ENCODE measurements around the gene SCP2D1.
"Not testable (repeated sequence)": the region's sequence is repeated elsewhere in the genome, so short reads cannot be mapped to it uniquely, and the experiment has no call there.

SCP2D1 gene

DNA sequence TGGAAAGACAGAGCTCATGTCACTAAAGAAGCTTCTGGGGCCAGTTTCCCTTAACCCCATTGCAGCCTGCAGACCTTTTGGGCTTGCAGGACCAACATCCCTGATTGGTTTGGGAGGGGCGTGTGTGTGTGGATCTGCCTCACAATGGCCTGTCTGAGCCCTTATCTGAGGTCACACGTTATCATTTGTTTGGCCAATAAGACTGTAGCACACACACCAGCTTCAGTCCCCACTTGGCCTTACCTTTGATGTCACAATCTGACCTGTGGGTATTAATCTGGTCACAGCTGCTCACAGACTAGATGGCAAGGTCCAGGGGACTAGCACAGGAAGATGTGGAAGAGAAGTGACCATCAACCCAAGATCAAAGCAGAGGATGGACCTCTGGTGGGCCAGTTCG, at the start of gene SCP2D1:
Gene SCP2D1 (plus strand): TSS at position 301 of the 400 bp plus-strand sequence. CDS start 33 bp downstream, at position 334.
- DNase-seq, result no peak

GRCh38 chr20:18767676-18768075, 45.9 kb upstream of the SCP2D1 start:
- no peak for DNase-seq

DNA sequence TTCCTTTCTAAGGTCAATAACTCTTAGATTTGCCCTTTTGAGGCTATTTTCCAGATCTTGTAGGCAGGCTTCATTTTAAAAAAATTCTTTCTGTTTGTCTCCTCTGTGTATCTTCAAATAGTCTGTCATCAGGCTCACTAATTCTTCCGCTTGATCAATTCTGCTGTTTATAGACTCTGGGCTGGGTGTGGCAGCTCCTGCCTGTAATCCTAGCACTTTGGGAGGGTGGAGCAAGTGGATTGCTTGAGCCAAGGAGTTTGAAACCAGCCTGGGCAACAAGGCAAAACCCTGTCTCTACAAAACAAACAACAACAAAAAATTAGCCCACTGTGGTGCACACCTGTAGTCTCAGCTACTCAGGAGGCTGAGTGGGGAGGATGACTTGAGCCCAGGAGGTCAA, 40.0 kb upstream of the SCP2D1 start:
- DNase-seq, result no peak

GRCh38 chr20:18774207-18774606, 39.4 kb upstream of the SCP2D1 start:
- no peak for DNase-seq

GRCh38 chr20:18775633-18776032, 38.0 kb upstream of the SCP2D1 start:
- DNase-seq, result no peak

- DNase-seq, result no peak
These were observed 34.7 kb upstream of the SCP2D1 start for GRCh38 chr20:18778690-18779392.

DNA sequence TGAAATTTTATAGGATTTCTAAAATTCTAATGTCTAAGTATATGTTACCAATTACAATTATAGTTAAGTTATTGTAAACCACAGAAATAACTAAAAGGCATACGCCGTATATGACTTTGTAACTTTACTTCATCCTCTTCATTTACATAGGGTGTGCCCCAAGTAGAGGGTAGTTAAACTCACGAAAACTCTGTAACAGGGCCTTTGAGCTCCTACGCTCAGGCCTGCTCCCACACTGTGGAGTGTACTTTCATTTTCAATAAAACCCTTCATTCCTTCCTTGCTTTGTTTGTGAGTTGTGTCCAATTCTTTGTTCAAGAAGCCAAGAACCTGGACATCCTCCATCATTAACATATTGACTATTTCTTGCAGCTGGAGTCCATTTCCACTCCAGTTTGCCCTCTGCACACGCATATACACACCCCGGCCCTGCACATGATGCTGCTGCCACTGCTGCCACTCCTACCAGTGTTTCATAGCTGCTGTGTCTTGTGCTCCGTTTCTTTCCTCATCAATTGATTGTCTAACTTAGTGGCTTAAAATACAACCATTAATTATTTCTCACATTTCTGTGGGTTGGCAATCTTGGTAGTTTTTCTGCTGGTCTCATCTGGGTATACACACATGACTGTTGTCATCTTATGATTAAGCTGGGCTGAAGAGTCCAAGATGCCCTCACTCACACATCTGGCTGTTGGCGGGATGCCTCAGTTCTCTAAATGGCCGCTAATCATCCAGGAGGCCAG, 33.0 kb upstream of the SCP2D1 start:
- no peak for DNase-seq

- no peak for DNase-seq
These were observed 32.1 kb upstream of the SCP2D1 start for GRCh38 chr20:18781509-18781908.

- DNase-seq, result no peak
These were observed 30.1 kb upstream of the SCP2D1 start for GRCh38 chr20:18783385-18783959.

DNA sequence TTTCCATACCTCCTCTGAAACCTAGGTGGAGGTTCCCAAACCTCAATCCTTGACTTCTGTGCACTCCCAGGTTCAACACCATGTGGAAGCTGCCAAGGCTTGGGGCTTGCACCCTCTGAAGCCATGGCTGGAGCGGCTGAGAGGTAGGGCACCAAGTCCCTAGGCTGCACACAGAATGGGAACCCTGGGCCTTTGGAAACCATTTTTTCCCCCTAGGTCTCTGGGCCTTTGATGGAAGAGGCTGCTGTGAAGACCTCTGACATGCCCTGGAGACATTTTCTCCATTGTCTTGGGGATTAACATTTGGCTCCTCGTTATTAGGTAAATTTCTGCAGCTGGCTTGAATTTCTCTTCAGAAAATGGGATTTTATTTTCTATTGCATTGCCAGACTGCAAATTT, 26.5 kb upstream of the SCP2D1 start:
- DNase-seq, result not testable (repeated sequence)

- DNase-seq, result no peak
These were observed 25.6 kb upstream of the SCP2D1 start for GRCh38 chr20:18788021-18788420.

DNA sequence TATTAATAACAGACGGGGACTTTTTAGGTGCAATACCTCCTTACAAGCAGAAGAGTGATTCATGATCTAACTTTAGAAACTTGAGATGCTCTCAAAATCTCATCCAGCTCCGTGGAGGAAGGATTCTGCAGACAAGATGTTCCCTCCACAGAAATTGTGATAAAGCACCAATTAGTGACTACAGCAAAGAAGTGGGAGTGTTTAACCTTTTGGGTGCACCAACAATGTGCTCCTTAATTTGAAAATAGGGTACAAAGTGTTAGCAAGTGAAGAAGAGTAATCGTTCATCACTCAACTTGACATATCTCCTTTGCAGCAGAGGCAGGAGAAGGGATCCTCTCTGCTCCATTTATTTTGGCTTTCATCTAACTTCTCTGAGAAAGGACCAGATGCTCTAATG, 22.8 kb upstream of the SCP2D1 start:
- no peak for DNase-seq

- DNase-seq, result peak; percentile 88 to 92
These were observed 19.8 kb upstream of the SCP2D1 start for GRCh38 chr20:18793625-18794427.

DNA sequence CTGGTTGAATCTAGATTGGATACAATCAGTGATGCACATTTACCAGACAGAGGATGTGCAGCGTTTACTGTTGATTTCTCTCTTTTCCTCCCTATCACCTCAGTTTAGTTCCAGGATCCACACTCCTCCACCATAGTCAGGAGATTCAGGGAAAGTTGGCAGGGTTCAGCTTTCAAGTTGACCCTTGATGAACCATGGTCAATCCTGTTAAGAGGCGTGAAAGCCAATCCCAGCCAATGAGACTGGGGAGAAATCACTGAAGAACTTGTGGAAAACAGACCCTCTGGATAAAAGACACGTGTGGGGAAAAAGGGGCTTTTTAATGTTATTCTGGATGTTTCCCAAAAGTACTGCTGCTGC, 19.2 kb upstream of the SCP2D1 start:
- DNase-seq, result no peak

DNA sequence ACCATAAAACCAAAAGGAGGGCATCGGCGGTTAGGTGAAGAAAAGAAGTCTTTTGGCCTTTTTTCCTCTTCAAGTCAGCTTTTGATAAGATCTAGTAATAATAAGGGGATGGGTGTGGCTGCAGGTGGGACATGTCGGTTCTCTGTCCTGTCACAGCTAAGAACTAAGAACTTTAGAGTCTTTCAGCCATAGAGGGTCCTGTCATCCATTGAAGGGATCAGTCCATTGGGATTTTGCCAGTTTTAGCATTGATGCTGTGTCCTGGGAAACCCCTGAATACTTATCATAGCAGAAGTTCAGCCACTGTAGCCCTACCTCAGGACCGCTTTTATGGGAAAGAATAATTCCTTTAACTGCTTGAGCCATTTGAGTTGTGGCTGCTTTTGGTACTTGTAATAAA, 18.2 kb upstream of the SCP2D1 start:
- no peak for DNase-seq

DNA sequence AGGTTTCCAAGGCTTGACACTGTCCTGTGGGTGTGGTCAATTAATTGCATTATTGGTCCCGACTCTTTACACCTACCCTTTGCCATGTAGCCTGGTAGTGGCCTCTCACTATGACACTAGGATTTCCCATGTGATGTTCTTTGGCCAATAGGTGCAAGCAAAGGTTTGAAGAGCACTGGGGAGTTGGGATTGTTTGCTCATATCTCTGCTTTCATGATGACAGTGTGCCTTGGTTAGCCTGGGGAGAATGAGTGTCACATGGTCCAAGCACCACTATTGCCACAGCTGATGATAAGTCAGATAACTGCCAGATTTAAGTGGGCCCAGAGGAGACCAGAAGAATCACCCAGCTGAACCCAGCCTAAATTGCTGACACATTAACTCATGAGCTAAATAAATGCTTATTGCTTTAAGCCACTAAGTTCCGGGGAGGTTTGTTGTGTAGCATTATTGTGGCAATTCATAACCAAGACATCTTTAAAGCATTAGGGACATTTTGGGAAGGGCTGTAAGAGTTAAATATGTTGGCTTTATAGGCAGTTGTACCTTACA, 17.2 kb upstream of the SCP2D1 start:
- no peak for DNase-seq

DNA sequence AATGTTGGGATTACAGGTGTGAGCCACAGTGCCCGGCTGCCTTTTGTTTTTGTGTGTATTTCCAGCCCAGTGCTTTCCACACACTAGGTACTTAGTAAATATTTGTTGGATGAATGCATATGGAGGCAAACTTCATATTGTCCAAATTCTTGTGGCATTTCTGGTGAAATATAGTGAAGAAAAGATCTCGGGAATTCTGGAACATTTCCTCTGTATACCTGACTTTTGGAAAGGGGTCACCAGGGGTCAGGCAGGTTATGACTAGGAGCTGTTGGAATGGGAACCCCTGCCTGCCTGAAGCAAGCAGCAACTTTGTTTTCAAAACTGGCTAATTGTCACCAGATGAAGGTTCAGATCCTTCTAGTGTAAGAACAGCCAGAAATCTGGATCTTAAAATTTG, 12.1 kb upstream of the SCP2D1 start:
- DNase-seq, result no peak

DNA sequence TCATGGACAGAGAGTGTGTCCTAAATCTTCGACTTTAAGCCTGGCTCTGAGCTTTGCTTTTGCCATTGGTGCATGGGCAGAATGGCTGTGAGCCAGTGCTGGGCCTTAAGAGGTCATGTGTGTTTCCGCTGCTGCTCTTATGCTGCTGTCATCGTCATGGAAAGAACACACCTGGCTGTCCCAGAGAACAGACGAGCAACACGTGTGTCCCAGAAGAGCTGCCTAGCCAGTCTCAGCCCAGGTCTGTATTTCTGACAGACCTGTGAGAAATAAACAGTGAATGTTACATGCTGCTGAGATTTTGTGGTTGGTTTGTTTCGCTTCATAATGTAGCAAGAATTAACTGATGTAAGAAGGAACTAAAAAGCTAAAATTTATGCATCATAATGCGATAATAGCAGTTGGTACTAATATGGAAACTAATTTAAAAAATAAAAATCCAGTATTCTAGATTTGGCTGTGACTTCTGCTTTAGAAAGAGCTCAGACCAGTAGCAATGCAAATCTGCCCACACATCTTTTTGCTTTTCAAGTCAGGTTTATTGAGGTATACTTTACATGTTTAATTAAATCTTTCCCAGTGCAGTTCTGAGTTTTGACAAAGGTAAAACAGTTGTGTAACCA, 11.5 kb upstream of the SCP2D1 start:
- DNase-seq, result no peak

GRCh38 chr20:18805881-18806280, 7.7 kb upstream of the SCP2D1 start:
- no peak for DNase-seq

DNA sequence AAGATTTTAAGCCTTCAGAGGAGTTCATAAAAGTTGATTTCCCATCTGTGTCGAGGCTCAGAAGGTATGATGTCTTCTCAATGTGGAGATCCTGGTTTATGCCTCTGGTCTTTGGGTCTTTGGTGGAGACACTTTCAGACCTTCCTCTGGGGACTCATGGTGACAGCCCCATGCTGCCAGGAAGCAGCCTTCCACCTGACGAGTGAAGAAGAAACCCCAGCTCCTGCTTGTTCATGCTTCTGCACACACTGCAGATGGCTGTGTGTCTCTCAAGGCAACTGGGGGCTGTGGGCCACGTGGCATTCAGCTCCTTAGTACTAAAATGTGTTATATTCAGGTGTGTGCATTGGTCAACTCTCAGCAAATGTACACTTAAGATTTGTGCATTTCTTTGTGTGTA, 4.9 kb upstream of the SCP2D1 start:
- DNase-seq, result no peak

DNA sequence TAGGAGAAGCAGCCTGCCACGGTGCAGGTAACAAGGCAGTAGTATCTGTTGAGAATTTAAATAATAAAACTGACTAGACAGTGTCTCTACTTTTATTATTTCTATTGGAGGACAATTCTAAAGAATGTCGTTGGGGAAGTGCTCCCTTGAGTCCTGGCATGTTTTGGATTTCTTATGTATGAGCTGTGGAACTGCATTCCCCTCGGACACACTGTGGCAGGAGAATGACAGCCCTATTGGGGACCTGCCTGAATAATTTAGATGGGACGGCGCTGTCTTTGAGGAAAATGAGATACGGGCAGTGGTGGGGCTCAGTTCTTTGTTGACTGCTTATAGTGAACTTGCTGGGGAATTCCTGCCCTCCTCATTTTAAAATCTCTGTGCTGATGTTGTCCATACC, 2.4 kb upstream of the SCP2D1 start:
- DNase-seq, result no peak

GRCh38 chr20:18811904-18812303, 1.7 kb upstream of the SCP2D1 start:
- DNase-seq, result no peak
